HG03060 (cell line): ENCODE results near the gene SAPCD1.
"Not testable (repeated sequence)": the region's sequence is repeated elsewhere in the genome, so short reads cannot be mapped to it uniquely, and the experiment has no call there.

Experiments used
- ATAC-seq: cut with Tn5 transposase; IDR thresholded peaks from one replicate; pipeline ENCODE4 v1.9.1; 2021; ENCODE audit warnings: low read depth, moderate number of reproducible peaks; ENCODE audit not compliant: unreplicated experiment

Gene SAPCD1

GRCh38 chr6:31776485-31776988, 14.1 kb downstream of the SAPCD1 start:
- ATAC-seq, result no peak

DNA sequence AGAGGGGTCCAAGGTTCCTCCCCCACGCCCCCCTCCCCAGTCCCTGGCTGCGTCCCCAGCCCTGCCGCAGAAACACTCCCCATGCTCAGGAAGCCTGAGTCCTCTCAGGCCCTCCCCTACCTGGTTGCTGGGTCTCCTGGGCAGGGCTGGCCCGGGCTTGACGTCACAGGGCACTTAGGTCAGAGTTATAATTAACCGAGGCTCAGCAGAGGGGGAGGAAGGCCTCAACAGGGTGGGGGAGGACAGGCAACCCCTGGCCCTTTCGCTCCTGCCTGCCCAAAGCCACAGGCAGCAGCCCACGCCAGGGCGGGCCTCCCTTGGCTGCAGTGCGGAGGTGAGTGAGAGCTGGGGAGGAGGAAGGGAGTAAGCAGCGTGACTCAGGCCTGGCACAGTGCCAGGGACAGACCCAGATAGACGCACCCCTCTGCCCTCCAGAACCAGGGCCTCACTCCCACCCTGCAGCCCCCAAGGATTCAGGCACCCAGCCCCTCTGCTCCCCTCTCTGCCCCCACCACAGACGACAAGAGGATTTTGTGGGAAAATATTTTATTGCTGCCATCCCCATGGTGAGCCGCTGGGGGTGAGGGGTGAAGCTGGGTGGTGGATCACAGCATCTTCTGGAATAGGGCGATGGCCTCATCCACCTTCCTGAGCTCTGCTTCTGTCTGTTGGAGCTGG, 14.7 kb downstream of the SAPCD1 start, which contains the start of gene VWA7:
VWA7 (minus strand) TSS at position 340 of the 678 bp plus-strand sequence. CDS start 549 bp downstream, outside the sequence.
- no peak for ATAC-seq

GRCh38 chr6:31777667-31778050, 15.2 kb downstream of the SAPCD1 start:
- ATAC-seq, result no peak

- no peak for ATAC-seq
Measured at GRCh38 chr6:31778193-31778592, 15.7 kb downstream of the SAPCD1 start.

DNA sequence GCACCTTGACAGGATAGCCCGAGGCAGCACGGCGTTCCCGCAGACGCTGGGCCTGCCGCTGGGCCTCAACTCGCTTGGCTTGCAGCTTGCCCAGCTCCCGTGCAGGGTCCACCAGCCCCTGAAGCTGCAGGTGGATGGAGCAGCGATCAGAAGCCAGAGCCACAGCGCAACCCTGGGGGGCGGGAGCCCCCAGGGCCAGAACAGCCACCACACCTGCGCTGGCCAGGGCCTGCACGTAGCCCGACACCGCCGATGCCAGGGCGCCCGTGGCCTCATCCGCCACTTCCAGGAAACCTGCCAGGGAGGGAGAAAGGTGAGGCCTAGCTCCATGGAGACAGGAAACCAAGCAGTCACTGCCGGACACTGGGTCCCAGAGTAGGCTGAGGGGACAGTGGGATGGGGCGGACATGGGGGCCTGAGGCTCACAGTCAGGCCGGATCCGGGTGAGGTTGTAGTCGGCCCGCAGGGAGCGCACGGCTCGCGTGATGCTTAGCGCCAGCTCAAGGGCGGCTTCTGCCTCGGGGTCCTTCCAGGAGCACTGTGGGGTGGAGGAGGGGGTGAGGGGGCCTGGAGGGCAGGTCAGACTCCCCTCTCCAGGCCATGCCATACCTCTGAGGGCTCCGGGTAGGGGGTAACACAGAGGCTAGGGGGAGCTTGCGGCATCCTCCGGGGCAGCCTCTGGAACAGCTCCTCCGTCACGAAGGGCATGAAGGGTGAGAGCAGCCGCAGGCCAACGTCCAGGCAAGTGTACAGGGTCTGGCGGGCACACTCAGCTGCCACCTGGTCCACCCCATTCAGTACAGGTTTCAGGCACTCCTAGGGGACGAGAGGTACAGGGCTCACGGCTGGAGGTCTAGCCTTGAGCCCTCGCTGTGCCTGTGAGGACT, 16.8 kb downstream of the SAPCD1 start:
- ATAC-seq, result no peak

GRCh38 chr6:31779908-31780307, 17.5 kb downstream of the SAPCD1 start:
- no peak for ATAC-seq

DNA sequence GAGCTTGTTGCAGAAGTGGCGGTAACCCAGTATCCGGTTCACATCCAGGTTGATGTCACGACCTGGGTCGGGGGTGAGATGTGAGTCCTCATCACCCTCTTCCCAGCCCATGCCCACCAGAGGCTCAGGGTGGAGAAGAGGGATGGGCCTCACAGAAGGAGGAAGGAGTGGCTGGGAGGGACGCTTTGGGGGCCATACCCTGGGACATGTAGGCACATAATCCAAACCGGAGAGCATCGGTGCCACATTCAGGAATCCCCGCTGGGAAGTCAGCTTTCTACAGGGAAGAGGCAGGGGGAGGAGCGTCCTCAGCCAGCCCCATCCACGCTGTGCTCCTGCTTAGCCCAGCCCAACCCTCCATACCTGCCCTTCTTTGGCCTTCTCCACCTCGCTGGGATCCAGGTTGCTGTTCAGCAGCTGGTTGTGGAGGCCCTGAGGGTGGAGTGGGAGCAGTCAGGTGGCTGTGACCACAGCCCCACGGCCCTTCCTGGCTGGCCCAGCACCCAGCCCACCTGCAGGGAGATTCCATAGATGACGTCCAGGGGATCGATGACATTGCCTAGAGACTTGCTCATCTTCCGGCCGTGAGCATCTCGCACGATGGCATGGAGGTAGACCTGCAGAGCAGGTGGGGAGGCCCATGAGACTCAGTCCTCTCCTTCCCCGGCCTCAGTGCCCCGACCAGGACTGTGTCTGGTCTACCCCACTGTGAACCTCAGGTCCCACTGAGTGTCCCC, 18.2 kb downstream of the SAPCD1 start:
- ATAC-seq, result no peak

- ATAC-seq, result no peak
Measured at GRCh38 chr6:31781244-31782125, 19.0 kb downstream of the SAPCD1 start.

- ATAC-seq, result no peak
Measured at GRCh38 chr6:31782126-31782855, 19.8 kb downstream of the SAPCD1 start.

DNA sequence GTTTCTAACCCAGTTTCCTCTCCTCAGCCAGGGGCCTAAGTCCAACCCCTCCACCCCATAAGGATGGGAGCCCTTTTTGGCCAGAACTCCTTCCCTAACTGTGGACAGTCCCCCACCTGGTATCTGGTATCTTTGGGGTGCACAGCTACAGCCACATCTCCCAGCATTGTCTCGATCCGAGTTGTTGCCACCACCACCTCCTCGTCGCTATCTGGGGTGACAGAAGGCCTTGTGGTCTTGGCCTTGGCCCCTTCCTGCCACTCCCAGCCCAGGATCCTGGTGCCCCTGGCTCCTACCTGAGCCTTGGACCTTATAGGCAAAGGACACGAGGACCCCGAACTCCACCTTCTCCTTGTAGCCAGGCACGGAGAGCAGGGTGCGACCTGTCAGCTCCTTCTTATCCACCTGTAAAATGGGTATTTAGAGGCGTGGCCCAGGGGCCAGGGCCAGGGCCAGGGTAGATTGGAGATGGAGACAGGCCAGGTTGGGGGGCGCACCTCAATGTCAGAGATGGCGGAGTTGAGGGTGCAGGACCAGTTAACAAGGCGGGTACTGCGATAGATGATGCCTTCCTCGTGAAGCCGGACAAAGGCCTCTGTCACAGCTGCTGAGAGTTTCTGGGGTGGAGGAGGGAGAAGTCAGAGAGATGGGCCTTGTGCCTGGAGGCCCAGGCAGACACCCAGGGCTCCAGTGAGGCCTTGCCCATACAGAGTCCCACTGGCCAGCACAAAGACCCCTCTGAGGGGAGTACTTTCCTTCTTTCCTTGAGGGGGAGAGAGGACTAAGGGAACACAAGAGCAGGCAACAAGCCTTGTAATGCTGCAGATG, 21.9 kb downstream of the SAPCD1 start:
- no peak for ATAC-seq

GRCh38 chr6:31785475-31785874, 23.0 kb downstream of the SAPCD1 start:
- no peak for ATAC-seq

DNA sequence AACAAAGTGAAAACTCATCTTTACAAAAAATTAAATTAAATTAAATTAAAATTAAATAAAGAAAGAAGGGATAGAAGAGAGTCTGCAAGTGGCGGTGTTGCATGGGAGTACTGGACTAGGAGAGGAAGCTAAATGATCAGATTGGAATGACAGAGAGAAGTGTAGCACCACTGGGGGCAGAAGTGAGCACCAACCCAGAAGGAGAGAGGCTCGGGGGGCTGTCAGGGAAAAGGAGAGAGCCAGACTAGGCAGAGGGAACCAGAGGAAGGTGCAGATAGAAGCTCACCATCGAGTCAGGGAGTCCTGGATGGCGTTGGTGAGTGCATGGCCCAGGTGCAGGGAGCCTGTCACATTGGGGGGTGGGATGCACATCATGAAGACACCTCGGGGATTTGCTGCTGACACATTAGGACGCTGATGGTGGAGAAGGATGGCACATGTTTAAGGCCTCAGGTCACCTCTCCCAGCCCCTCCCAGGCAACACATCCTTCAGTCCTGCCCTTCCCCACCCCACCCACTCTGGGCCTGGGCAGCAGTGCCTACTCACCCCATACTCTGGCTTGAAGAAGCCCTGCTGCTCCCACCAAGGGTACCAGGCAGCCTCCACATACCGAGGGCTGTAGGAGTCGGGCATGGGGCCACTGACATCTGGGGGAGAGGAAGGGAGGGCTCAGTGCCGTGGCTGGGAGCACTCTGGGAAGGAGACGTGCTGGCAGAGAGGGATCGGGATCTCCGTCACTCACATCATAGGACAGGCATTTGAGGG, 29.1 kb downstream of the SAPCD1 start:
- ATAC-seq, result no peak

GRCh38 chr6:31792090-31792374, 29.6 kb downstream of the SAPCD1 start:
- ATAC-seq, result no peak

DNA sequence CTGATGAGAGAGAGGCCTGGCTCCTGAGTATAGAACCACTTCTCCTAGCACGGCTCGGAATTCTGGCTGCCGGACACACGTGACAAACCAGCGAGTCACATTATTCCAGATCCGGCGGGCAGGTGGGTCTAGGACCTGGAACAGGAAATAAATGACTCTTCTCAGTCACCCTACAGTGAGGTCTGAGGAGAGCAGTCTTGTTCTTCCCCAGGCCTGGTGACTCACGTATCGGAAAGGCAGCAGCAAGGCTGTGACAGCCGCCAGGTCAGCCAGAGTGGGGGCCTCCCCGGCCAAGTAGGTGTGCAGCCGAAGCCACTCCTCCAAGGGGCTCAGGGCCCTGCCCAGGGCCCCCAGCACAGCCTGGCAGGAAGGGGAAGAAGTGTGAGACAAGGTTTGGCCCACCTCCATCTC, 30.3 kb downstream of the SAPCD1 start:
- no peak for ATAC-seq

- ATAC-seq, result not testable (repeated sequence)
Measured at GRCh38 chr6:31793927-31794245, 31.4 kb downstream of the SAPCD1 start.

GRCh38 chr6:31794294-31794865, 31.9 kb downstream of the SAPCD1 start:
- no peak for ATAC-seq

DNA sequence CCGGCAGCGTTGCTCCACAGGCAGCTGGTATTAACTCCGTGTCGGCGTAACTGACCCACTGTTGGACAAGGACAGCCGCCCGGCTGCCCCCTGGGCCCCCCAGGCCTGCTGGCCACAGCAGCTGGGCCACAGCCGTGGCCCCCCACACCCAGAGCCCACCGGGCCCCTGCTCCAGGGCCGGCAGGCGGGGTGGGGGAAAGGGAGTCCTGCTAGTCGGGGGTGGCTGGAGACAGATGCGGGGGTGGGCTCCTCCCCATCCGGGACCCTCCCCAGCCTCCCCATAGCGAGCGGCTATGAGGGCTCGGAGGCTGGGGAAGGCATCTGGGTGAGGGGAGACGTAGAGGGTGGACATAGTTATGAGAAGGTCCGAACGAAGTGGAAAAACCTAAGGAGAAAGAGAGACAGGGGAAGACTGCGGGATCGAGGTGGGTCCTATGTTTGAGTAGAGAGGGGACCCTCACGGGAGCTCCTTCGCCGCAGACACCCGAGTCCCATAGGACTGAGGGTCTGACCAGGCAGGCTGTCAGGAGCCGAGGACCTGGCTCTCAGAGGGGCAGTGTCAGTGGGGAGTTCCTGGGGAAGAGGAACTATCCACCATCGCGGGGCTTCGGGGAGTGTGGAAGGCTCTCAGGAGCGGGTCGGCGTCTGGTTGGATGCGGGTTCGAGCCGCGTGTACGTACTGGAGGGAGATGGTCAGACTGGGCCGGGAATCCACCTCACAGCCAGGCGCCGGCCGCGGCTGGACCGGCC, 32.6 kb downstream of the SAPCD1 start:
- no peak for ATAC-seq
